Measurements from ENCODE around the gene SLC37A1. TPM values are rescaled to one million over a fixed set of nuclear protein-coding genes. Genes with fewer than 3 reads are reported as not detected.

SLC37A1 gene
- total RNA-seq, 6 donors from 2014 or later, result 20.8 to 70.2 (median 36.8) TPM

GRCh38 chr21:42597487-42598158 lies 84.0 kb downstream of the SLC37A1 start:
- WGBS, 2 donors, result 88 to 93% methylated on average over 11 of the region's 11 CpGs
- Histone ChIP-seq H3K4me1 (peaks cover 6 to 10% (median 9%) of the 10 kb centered on the region in 4 donors), H3K27me3 (no peaks in the 10 kb centered on the region), H3K36me3 (no peaks in the 10 kb centered on the region), H3K9me3 (no peaks in the 10 kb centered on the region), H3K27ac (no peak overlapping the region), H3K4me3 (no peak overlapping the region)
- no peak for DNase-seq
- no peak for ATAC-seq (ENCODE audit: low FRiP score in 2 of 2)
- TF ChIP-seq CTCF (IDR thresholded peaks at IDR 0.05) (no peak), POLR2A (IDR thresholded peaks at IDR 0.05) (no peak), POLR2AphosphoS5 (IDR thresholded peaks at IDR 0.05) (no peak), EP300 (IDR thresholded peaks at IDR 0.05) (no peak)

- no peak for DNase-seq
- no peak overlapping the region for H3K4me3 ChIP-seq
- H3K36me3 ChIP-seq, result no peaks in the 10 kb centered on the region
- peaks cover 2 to 5% (median 5%) of the 10 kb centered on the region in 4 donors for H3K4me1 ChIP-seq
- no peak overlapping the region for H3K27ac ChIP-seq
- TF ChIP-seq POLR2A (IDR thresholded peaks at IDR 0.05) (no peak), CTCF (IDR thresholded peaks at IDR 0.05) (no peak), EP300 (IDR thresholded peaks at IDR 0.05) (no peak), POLR2AphosphoS5 (IDR thresholded peaks at IDR 0.05) (no peak)
- H3K9me3 ChIP-seq, result no peaks in the 10 kb centered on the region
- ATAC-seq (ENCODE audit: low FRiP score in 2 of 2), result peak in 1 of 2 donors; percentile 40
- no peaks in the 10 kb centered on the region for H3K27me3 ChIP-seq
- WGBS, 2 donors, result 94 to 96% methylated on average over 8 to 11 of the region's 11 CpGs
These were observed 84.6 kb downstream of the SLC37A1 start for GRCh38 chr21:42598159-42598735.

GRCh38 chr21:42599486-42599885 lies 85.8 kb downstream of the SLC37A1 start:
- Histone ChIP-seq H3K27me3 (no peaks in the 10 kb centered on the region), H3K9me3 (peaks cover 0 to 6% (median 0%) of the 10 kb centered on the region in 4 donors), H3K36me3 (no peaks in the 10 kb centered on the region), H3K4me3 (no peak overlapping the region), H3K27ac (no peak overlapping the region), H3K4me1 (no peaks in the 10 kb centered on the region)
- ATAC-seq (ENCODE audit: low FRiP score in 2 of 2), result no peak
- WGBS, 2 donors, result 60 to 95% methylated on average over 1 to 4 of the region's 4 CpGs
- DNase-seq, result peak in 1 of 2 donors; percentile 6
- TF ChIP-seq EP300 (IDR thresholded peaks at IDR 0.05), result no peak
- TF ChIP-seq POLR2A (IDR thresholded peaks at IDR 0.05), result no peak
- no peak for TF ChIP-seq CTCF (IDR thresholded peaks at IDR 0.05)
- no peak for TF ChIP-seq POLR2AphosphoS5 (IDR thresholded peaks at IDR 0.05)

DNA sequence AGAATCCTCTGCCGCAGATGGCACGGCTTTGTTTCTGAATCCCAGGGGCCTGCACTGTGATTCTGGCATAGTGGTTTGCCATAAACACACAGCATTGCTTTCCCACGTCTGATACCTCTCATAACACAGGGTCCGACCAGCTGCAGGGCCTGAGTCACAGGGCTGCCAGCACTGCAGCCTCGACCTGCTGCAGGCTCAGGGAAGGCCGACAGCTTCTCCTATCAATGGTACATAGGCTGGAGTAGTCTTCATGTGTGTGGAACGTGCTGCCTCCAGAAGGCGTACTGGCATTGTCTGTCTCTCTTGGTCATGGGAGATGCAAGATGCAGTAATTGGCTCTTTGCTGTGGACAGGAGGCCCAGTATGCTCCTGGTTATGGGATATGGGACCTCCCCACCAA lies 86.3 kb downstream of the SLC37A1 start:
- H3K4me1 ChIP-seq, result no peaks in the 10 kb centered on the region
- ATAC-seq (ENCODE audit: low FRiP score in 2 of 2) (no peak), DNase-seq (no peak)
- TF ChIP-seq EP300 (IDR thresholded peaks at IDR 0.05) (no peak), CTCF (IDR thresholded peaks at IDR 0.05) (no peak), POLR2A (IDR thresholded peaks at IDR 0.05) (no peak), POLR2AphosphoS5 (IDR thresholded peaks at IDR 0.05) (no peak)
- no peak overlapping the region for H3K4me3 ChIP-seq
- 84 to 88% methylated on average over 7 to 8 of the region's 8 CpGs for WGBS, 2 donors
- peaks cover 0 to 9% (median 2%) of the 10 kb centered on the region in 4 donors for H3K9me3 ChIP-seq
- H3K36me3 ChIP-seq, result no peaks in the 10 kb centered on the region
- H3K27ac ChIP-seq, result no peak overlapping the region
- H3K27me3 ChIP-seq, result no peaks in the 10 kb centered on the region
